Lower leg skin (tissue), 4 donors: ENCODE measurements around the gene ZSCAN5A. TPM values are rescaled to one million over a fixed set of nuclear protein-coding genes. Genes with fewer than 3 reads are reported as not detected.
"Not testable (repeated sequence)": the region's sequence is repeated elsewhere in the genome, so short reads cannot be mapped to it uniquely, and the experiment has no call there.

ENCODE experiments used
- DNase-seq, 2 donors: peaks; one replicate each; pipeline ENCODE4 v3.0.0-alpha.2; 2019; ENCODE audit warnings: low spot score in 2 of 2
- H3K4me3 ChIP-seq: fragments of 200-600 bp; sonication (generic); 2 replicates; pipeline ENCODE4 v1.5.1; 2017; ENCODE audit warnings: mild to moderate bottlenecking, low read depth; ENCODE audit not compliant: poor library complexity, severe bottlenecking
- CTCF ChIP-seq, 3 donors: fragments of 450-650 bp; IDR thresholded peaks; one replicate each; pipeline ENCODE4 v1.5.1; 2016; ENCODE audit warnings: antibody characterized with exemption in 3 of 3, mild to moderate bottlenecking in 3 of 3, moderate library complexity in 2 of 3
- POLR2A ChIP-seq, 2 donors: fragments of 450-650 bp; IDR thresholded peaks; one replicate each; pipeline ENCODE4 v1.6.1; 2016 to 2017; ENCODE audit warnings: antibody characterized with exemption in 2 of 2, mild to moderate bottlenecking in 1 of 2, moderate library complexity in 1 of 2
- WGBS, 2 donors: methylation state at CpG; one replicate each; pipeline ENCODE4 v1.1.5; 2018; 5-methylcytosine and 5-hydroxymethylcytosine counted together
- intact Hi-C: fragments of 100-400 bp; cut with DNase I; formaldehyde crosslinking; loops from one replicate; pipeline ENCODE4 v1.15.0; 2023; ENCODE audit warnings: low total_unique reads
- total RNA-seq, 4 donors: library from RNA; depleted of rRNA; stranded (reverse); fragments of >200 nt; gene quantifications; one replicate each; pipeline ENCODE4 v1.1.0, GENCODE V29; 2016

ZSCAN5A gene
- total RNA-seq, 4 donors from 2014 or later, result 2.4 to 7.6 (median 4.9) TPM

- intact Hi-C loops, result no loop called here
- TF ChIP-seq POLR2A (IDR thresholded peaks at IDR 0.05), result no peak
- TF ChIP-seq CTCF (IDR thresholded peaks at IDR 0.05), result no peak
- 77 to 84% methylated on average over 6 of the region's 6 CpGs for WGBS, 2 donors
- peak in 1 of 2 donors; percentile 79 for DNase-seq
- no peak overlapping the region for H3K4me3 ChIP-seq
Observed at GRCh38 chr19:56222901-56223300, 91.7 kb downstream of the ZSCAN5A start.

- no peak for DNase-seq
- intact Hi-C loops, result no loop called here
- WGBS, 2 donors, result 91 to 94% methylated on average over 14 of the region's 14 CpGs
- no peak overlapping the region for H3K4me3 ChIP-seq
- TF ChIP-seq POLR2A (IDR thresholded peaks at IDR 0.05) (no peak), CTCF (IDR thresholded peaks at IDR 0.05) (no peak)
Observed at GRCh38 chr19:56221851-56222250, 92.8 kb downstream of the ZSCAN5A start.

- 61 to 62% methylated on average over 9 of the region's 9 CpGs for WGBS, 2 donors
- H3K4me3 ChIP-seq, intact Hi-C loops: not testable (repeated sequence)
- peak in 1 of 2 donors; percentile 23 for DNase-seq
Observed at GRCh38 chr19:56221442-56221841, 93.2 kb downstream of the ZSCAN5A start.

- peak in 1 of 2 donors; percentile 7 for DNase-seq
Observed at GRCh38 chr19:56218961-56219360, 95.7 kb downstream of the ZSCAN5A start.

GRCh38 chr19:56217039-56217949 is 97.3 kb downstream of the ZSCAN5A start:
- H3K4me3 ChIP-seq, result peak overlapping the region; percentile 13
- intact Hi-C loops, result no loop called here
- WGBS, 2 donors, result 5% methylated on average over 56 to 68 of the region's 79 CpGs
- DNase-seq, result peak; percentile 16 to 81
- TF ChIP-seq POLR2A (IDR thresholded peaks at IDR 0.05) (no peak), CTCF (IDR thresholded peaks at IDR 0.05) (no peak)

More at GRCh38 chr19:56218961-56219360, 95.7 kb downstream of the ZSCAN5A start:
- no peak overlapping the region for H3K4me3 ChIP-seq
- intact Hi-C loops, result no loop called here
- no peak for TF ChIP-seq CTCF (IDR thresholded peaks at IDR 0.05)
- TF ChIP-seq POLR2A (IDR thresholded peaks at IDR 0.05), result no peak
- 87 to 91% methylated on average over 10 of the region's 10 CpGs for WGBS, 2 donors

GRCh38 chr19:56211718-56212117 is 102.9 kb downstream of the ZSCAN5A start:
- WGBS, 2 donors, result 53% methylated on average over 4 of the region's 4 CpGs
- DNase-seq, result no peak
- TF ChIP-seq POLR2A (IDR thresholded peaks at IDR 0.05) (no peak), CTCF (IDR thresholded peaks at IDR 0.05) (no peak)
- H3K4me3 ChIP-seq, result no peak overlapping the region
- intact Hi-C loops, result no loop called here

GRCh38 chr19:56210036-56210435 is 104.6 kb downstream of the ZSCAN5A start:
- 85 to 86% methylated on average over 9 of the region's 9 CpGs for WGBS, 2 donors
- H3K4me3 ChIP-seq, DNase-seq, intact Hi-C loops: not testable (repeated sequence)
